HuH-7 (cell line): ENCODE measurements around the gene GDF15.
A peak's percentile ranks its signal among the peaks of the same experiment; 100 is the strongest.

Experiments used
- DNase-seq: peaks from one replicate; pipeline ENCODE4 v3.0.0; 2011; ENCODE audit warnings: low spot score

The GDF15 gene

DNA sequence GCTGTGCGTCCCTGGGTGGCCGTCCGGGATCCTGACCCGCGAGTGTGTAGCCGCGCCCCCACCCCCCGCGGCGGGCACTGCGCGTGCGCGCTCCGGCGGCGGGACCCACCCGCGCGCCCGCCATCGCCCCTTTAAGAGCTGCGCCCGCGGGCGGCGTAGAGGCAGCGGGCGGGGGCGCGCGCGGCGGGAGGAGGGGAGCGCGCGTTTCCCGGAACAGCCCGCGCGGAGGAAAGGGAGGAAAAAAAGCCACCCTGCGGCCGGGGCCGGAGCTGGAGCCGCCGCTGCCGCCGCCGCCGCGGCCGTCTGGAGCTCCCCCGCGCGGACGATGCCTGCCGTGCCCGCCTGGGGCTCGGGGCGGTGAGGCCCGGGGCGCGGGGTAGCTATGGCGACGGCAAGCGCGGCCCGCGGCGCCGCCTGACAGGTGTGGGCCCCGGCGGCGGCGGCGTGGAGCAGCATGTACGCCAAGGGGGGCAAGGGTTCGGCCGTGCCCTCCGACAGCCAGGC is 33.3 kb downstream of the GDF15 start, which contains the start of gene SSBP4:
Gene SSBP4, plus strand, starts transcription at position 204 of the 504 bp plus-strand sequence. Its CDS starts 251 bp downstream, at position 455.
- DNase-seq = peak; percentile 92

DNA sequence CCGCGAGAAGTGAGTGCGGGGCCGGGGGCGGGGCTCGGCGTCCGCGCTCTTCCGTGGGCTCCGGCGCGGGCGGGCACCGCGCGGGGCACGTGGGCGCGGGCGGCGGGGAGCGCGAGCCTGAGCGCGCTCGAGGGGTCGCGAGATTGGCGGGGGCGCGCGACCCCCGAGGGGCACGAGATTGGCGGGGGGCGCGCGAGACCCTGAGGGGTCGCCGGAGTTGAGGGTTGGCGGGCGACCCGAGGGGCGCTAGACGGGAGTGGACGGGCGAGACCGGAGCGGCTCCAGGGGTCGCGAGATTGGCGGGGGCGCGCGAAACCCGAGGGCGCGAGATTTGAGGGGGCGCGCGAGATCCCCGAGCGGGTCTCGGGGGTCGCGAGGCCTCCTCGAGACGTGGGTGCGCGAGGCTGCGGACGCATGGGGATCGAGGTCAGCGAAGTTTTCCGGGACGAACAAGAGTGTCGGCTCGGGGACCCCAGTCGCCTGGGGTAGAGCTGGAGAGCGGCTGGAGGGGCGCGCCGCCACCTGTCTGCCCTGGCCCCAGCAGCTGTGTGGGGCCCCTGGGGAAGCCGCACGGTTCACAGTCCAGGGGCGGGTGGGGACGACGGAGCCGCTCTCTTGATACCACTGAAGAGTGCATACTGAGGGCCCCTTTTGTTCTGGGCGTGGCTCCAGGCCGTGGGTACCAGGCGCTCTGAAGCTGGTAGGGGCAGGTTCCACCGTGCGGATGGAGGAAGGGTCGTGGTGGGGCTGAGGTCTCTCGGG is 33.9 kb downstream of the GDF15 start:
- no peak for DNase-seq

DNA sequence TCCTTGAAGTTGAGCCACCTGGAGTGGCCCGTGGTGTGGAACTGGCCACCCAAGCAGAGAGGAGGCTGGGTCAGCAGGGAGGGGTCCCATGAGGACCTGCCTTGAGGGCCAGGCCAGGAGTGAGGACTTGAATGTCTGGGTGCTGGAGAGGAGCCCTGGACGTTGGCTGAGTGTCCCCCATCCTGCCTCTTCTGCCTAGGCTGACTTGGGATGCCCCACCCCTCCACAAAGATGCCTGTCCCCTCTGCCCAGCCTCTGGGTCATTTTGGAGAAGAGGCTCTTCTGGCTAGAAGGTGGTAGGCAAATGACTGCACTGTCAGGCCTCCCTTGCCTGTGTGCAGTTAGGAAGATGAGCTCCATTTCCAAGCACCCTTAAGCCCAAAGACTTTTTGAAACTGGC is 35.0 kb downstream of the GDF15 start:
- no peak for DNase-seq

DNA sequence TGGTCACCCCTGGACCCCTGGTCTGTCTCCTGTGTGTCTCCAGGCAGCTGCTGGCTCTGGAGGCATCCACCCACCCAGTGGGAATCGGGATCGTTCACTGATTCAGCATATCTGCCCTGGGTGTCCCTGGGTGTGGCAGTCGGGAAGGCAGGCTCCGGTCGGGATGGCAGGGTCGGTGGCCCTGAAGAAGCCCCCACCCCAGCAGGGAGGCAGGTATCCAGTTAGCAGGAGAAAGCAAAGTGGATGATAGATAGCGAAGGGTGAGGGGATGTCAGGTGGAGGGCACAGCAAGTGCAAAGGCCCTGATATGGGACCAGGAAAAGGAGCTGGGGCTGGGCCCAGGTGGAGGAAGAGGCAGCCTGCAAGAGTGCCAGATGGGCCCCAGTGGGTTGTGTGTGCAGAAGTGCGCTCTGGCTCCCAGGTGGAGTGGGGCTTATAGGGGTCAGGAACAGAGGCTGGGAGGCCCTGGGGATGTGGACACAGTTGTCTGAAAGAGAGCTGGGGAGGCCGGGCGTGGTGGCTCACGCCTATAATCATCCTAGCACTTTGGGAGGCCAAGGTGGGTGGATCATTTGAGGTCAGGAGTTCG is 35.5 kb downstream of the GDF15 start:
- no peak for DNase-seq

- no peak for DNase-seq
Measured at GRCh38 chr19:18422530-18423191, 36.7 kb downstream of the GDF15 start.

DNA sequence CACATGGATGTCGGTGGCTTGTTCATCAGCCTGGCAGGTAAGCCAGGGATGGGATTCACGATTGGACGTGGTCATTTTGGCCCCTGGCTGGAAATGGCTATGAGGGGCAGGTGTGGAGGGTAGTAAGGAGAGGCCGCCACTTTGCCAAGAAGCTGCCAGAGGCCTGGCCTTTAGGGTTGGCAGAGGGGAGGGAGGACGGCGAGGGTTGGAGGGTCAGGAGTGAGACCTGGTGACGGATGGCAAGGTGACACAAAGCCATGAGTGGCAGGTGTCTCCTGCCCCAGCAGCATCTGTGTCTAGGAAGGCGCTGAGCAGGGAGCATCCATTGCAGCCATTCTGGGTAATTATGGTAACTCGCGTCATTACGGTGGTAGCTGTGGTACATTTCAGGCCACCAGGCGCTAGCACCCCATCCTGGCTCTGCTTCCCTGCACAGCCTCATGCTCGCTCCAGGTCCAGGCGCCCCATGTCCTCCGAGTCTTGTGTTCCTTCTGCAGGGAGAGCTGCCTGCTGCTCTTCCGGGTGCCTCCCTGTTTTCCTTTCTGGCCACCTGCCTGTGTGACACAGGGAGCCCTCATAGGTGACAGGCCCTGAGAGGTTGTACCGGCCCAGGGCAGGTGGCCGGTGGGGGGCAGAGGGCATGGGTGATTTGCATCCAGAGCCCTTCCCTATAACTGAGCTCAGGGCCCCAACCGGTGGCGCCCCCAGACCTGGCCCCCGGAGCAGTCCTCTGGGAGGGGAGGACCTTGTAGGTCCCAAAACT is 37.5 kb downstream of the GDF15 start:
- DNase-seq = no peak

DNA sequence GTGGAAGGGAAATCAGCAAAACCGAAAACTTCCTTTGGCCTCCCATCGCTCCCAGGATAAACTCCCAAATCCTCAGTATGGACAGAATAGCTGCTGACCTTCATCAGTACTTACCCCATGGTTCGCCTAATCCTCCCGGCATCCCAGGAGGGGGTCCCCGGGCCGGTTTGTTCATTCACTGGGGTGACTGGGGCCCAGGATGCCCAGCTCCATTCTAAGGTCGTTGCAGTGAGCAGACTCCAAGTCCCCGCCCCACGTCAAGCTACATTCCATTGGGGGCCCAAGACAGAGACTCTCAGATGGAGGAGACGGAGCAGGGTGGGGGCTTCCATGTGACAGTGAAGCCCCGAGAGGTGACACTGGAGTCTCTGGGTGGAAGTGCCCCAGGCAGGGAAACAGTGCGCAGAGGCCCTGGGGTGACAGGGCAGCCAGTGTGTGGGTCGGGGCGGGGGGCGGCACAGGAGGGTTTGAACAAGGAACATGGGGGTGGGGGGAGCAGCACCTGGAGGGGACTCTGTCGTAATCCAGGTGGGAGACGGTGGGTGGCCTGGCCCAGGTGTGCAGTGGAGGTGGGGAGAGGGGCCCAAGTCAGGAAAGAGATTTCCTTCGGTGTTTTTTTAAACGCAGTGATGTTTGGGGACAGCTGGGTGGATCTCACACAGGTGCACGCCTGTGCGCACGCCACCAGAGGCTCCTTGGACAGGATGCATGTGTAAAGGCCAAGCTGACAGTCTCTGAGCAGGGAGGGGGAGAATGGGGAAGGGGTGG is 38.3 kb downstream of the GDF15 start:
- DNase-seq = no peak

- no peak for DNase-seq
Measured at GRCh38 chr19:18424890-18425514, 39.0 kb downstream of the GDF15 start.

DNA sequence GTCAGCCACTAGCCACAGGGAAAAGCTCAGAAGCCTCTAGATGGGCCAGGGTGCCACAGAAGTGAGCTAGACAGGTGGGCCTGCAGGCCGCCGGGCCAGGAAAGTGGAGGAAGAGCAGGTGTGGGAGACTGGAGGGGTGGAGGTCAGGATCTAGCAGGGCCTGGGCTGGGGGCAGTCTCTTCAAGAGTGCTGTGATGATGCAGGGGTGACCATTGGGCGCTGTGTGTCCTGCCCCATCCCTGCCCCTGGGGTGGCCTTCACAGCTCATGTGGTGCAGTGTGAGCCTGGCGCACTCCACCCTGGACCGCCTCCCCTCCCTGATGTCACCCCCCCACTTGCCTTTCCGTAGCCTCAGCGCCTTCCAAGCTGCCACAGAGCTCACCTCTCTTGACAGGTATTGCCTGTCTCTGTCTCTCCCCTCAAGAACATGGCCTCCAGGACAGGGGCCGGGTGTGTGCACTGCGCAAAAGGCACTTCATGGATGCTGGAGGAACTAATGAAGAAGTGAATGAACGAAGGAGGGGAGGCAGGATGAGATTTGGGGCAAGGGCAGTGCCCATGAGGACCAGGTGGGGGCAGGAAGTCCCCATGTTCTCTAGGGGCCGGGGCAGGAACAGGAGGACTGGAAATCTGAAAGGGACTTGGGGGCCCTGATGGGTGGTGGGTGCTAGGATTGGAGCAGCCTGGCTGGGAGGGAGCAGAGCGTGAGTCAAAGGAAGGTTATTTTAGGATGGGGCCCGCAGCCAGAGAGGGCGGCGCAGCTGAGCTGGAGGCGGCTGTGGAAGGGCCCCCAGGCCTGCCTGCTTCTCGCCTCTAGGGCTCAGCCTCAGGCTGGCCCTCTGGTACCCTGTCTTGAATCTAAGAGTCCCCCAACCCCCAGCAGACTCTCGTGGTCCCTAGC is 39.8 kb downstream of the GDF15 start:
- DNase-seq = no peak

- no peak for DNase-seq
Measured at GRCh38 chr19:18426416-18426767, 40.4 kb downstream of the GDF15 start.

DNA sequence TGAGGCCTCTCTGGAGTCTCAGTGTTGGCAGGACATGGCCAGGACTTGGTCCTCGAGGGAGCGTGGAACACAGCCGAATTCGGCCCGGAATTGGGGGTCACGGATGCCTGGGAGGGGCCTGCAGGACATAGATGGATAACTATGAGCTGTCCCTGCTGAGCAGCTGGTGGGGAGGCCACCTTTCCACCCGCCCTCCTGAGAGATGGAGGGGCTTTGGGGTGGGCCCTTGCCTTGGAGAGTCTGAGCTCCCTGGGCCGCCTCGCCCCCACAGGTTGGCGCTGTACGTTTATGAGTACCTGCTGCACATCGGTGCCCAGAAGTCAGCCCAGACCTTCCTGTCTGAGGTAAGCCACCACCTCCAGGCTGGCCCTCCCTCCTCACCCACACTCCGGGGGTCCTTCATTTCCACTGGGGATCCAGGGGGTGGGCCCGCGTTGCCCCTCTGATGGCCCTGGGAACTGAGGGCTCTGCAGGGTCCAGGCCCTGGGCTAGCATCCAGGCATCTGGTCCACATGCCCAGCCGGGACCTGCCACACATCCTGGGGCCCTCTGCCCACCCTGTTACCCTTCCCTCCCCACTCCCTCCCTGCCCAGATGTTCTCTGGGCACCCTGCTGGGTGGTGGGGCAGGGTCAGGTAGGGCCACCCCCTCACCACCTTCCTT is 41.3 kb downstream of the GDF15 start:
- DNase-seq = no peak

GRCh38 chr19:18427743-18428113 is 41.8 kb downstream of the GDF15 start:
- DNase-seq = no peak

- DNase-seq = no peak
Measured at GRCh38 chr19:18428173-18428786, 42.3 kb downstream of the GDF15 start.

GRCh38 chr19:18428787-18429674 is 43.1 kb downstream of the GDF15 start:
- DNase-seq = no peak

DNA sequence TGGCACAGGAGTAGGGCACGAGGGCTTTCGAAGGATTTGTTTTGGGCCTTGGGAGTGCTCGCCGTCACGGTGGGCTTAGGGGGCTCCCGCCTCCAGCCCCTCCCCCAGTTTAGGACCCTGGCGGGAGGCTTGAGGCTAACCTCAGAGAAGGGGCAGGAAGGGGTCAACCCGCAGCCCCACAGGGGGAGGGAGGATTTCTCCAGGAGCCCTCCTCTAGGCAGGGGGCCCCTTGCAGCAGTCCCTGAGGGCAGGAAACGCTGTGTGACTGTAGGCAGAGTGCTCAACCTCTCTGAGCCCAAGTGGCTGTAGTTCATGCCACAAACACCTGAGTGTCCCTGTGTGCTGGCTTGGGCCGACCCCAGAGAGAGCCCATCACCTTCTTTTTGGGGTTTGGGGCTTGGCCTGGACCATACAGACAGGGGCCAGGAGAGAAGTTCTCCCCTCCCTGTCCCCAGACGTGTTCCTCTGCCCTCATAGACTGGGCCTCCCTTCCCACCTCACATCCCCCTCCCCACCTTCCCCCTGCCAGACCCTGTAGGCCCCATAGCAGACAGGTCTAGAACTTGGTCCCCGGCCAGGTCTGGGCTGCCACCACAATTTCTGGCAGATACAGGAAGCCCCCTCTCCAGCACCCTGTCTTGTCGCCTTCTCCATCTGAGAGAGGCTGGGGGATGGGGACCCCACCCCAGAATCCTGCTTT is 43.9 kb downstream of the GDF15 start:
- no peak for DNase-seq

DNA sequence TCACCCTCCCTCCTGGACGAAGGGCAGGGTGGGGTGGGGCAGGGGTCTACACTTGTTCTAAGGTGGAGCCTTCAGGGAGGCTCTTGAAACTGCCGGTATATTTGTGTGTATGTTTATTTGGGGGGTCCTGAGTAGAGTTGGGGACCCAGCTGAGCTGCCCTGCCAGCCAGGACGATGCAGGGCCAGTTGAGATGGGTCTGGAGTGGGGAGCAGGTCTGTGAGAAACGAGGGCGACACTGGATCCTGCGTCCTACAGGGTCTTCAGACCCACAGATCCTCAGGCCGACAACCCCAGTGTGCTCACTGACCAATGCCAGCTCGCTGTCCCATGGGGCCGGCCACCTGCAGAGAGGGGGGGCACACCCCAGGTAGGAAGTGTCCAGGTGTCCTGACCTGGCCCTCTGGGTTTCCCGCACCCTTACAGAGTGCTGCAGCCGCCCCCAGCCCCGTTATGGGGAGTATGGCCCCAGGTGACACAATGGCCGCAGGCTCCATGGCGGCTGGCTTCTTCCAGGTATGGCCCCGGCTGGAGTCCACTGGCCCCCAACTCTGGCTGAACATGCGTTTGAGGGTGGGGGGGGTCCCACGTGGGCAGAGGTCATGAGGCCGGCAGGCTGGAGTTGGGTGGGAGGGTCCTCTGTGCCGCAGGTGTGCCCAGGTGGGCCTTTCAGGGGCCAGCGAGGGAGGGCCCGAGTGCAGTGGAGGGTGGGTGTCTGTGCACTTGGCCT is 44.6 kb downstream of the GDF15 start:
- DNase-seq = no peak
